ENCODE measurements around the gene SPCS1.

Gene SPCS1

GRCh38 chr3:52733256-52733891 lies 27.5 kb downstream of the SPCS1 start:
- no peak for DNase-seq

GRCh38 chr3:52739730-52740129 lies 33.8 kb downstream of the SPCS1 start:
- no peak for DNase-seq

- DNase-seq = no peak
These were observed 36.6 kb downstream of the SPCS1 start for GRCh38 chr3:52742418-52743041.

- no peak for DNase-seq
These were observed 37.2 kb downstream of the SPCS1 start for GRCh38 chr3:52743152-52743551.

DNA sequence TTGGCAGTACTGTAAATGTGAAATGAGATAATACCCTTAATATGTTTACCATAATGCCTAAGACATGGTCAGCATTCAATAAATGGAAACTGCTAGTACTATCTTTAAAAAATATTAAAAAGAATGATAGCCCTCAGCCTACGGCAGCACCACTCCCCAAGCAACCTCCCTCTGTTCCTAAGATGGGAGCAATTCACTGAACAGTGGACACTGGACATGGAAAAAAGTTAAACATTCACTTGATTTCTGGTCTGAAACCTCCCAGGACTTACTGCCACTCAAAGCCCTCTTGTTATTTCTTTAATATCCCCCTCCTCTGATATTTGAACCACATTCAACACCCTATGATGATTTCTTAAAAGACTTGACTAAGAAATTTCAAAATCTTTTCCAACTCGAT lies 37.8 kb downstream of the SPCS1 start:
- no peak for DNase-seq

DNA sequence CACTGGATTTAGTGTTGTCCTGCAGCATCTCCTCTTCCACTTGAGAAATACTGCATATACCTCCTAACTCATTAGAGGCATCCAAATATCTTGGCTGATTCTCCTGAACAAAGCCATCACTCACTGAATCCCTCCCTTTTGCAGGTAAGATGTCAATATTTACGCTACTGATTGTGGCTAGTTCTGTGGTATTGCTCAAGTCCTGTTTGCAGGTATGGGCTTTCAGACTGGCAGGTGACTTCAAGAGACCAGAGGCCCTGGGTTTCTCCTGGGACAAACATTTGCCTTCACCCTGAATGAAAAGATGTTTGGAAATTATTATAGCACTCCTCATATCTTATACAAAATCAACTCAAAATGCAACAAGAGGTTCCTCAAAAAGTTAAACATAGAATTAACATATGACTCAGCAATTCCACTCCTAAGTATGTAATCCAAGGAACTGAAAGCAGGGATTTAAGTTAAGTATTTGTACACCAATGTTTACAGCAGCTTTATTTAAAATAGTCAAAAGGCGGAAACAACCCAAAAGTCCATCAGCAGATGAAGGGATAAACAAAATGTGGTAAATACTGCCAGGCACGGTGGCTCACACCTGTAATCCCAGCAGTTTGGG lies 46.2 kb downstream of the SPCS1 start:
- DNase-seq = no peak

DNA sequence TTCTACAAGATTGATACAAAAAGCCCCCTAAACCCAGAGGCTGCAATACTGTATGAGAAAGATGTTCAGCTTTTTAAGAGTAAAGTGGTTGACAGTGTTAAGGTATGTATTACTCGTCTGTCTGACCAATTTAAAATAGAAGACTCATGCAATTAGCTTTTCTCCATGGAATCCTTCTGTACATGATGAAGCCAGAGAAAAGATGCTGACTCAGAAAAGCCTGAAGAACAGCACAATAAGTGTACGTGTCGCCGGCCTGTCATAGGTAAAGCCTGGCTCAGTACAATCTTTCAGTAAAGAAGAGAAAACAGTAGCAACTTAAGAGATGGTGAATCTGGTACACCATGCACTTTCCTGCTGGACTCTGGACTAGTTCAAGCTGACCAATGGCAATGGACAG lies 48.5 kb downstream of the SPCS1 start:
- DNase-seq = no peak

DNA sequence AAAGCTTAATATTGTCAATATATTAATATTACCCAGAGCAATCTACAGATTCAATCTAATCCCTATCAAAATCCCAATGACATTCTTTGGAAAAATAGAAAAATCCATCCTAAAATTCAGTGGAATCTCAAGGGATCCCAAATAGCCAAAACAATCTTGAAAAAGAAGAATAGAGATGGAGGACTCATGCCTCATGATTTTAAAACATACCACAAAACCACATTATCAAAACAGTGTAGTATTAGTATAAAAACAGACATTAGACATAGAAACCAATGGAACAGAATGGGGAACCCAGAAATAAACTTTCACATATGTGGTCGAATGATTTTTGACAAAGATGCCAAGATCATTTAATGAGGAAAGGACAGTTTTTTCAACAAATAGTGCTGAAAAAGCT lies 50.2 kb downstream of the SPCS1 start:
- DNase-seq = no peak

All from activated CD8-positive, alpha-beta memory T cell treated with anti-CD3 and anti-CD28 coated beads, Interleukin-2, amount 50 U/mL, for 48 hours (primary cell).